ENCODE data around the gene CCR6.

DNA sequence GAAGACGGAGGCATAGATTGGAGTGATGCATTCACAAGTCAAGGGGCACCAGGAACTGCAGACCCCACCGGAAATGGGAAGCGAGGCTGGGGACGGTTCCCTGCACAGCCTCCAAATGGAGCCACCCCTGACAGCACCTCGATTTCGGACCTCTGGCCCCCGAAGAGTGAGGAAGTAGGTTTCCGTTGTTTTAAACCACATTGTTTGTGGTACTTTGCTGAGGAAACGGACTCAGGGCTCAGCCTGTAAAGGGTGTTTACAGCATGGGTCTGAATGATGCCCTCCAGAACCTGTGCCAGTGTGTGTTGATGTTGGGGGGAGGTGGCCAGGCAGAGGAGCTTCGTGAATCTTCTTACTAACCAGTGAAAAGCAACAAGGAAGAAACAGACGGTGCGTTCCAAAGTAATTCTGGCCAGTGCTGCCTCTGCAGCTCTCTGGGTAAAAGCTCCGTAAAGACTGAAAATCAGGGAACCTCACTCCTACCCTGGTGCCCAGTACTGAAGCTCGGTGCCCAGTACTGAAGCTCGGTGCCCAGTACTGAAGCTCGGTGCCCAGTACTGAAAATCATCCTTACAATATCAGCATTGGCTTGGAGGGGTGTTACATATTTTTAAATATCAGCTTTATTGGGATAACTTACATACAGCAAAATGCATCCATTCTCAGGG, 30.1 kb upstream of the CCR6 start:
- no peak for TF ChIP-seq CTCF (IDR thresholded peaks at IDR 0.05)
- TF ChIP-seq POLR2A (IDR thresholded peaks at IDR 0.05): no peak

All from upper lobe of left lung (tissue), 4 donors.